Measurements from ENCODE around the gene GPC5. TPM values are rescaled to one million over a fixed set of nuclear protein-coding genes. Genes with fewer than 3 reads are reported as not detected.

Gene GPC5
- total RNA-seq, 3 donors from 2014 or later: 0.13 to 0.16 TPM; not detected in 1

DNA sequence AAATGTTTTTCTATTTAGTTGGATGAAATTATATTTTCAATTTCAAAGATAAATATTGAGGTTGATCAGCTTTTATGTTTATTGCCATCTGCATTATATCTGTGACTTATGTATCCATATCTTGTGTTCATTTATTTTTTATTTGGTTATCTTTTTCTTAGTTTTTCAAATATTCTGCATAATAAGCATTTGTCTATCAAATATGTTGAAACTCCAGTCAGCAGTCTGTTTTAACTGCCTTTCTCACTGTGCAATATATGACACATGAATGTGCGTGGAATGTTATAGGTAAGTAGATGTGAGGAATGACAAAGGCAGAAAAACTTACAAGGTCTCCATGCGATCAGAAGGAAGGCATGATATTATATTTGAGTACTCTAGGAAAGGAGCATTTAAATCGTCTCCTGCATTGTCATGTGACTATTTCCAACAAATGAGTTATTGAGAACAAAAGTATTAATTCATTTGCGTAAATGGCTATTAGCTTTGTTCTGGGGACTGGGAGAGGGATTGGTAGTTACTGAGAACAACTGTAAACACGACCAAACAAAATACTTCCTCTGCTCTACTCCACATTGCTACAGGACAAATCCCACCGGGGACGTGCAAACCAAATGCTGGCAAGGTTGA, 318.1 kb downstream of the GPC5 start:
- ATAC-seq (no peak), DNase-seq (no peak)
- H3K36me3 Mint-ChIP-seq (ENCODE audit: insufficient read depth): no peaks in the 10 kb centered on the region
- H3K4me3 Mint-ChIP-seq: no peak overlapping the region
- no peaks in the 10 kb centered on the region for H3K9me3 Mint-ChIP-seq
- H3K27me3 Mint-ChIP-seq (ENCODE audit: low read depth): peaks cover 1% of the 10 kb centered on the region
- no peaks in the 10 kb centered on the region for H3K4me1 Mint-ChIP-seq (ENCODE audit: low read depth)

DNA sequence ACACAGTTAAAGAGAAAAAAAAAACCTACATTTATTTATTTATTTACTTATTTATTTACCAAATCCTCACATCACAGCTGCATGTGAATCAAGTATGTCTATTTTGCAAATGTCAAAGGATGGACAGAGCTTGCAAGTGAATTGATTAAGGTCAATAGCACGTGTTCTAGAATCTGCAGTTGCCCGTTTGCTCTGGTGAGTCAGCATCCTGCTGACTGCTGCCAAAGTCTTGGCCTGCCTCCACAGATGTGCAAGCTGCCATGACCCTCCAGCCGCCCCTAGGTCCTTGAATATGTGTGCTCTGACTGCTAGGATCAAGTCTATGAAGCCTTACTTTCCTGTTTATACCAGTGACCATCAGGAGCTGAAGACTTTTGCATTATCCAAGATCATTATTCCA, 320.6 kb downstream of the GPC5 start:
- DNase-seq (no peak), ATAC-seq (no peak)
- H3K36me3 Mint-ChIP-seq (ENCODE audit: insufficient read depth): no peaks in the 10 kb centered on the region
- no peak overlapping the region for H3K4me3 Mint-ChIP-seq
- no peaks in the 10 kb centered on the region for H3K9me3 Mint-ChIP-seq
- peaks cover 1% of the 10 kb centered on the region for H3K27me3 Mint-ChIP-seq (ENCODE audit: low read depth)
- no peaks in the 10 kb centered on the region for H3K4me1 Mint-ChIP-seq (ENCODE audit: low read depth)

DNA sequence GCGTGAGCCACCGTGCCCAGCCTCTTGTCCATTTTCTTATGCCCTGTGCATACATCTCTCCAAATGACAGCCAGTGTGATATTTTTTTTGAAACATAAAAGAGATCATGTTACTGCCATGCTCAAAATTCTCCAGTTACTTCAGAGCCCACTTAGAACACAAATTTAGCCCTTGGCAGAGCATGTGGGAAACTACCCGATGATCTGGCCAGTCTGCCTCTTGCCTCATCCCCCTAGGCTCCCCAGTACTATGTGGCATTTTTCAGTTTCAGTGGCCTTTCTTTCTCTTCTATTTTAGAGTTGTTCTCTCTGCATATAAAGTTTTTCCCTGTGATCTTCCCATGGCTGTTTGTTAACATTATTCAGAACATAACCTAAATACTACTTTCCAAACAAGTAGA, 323.0 kb downstream of the GPC5 start:
- DNase-seq: no peak
- H3K4me1 Mint-ChIP-seq (ENCODE audit: low read depth): no peaks in the 10 kb centered on the region
- H3K9me3 Mint-ChIP-seq: no peaks in the 10 kb centered on the region
- no peaks in the 10 kb centered on the region for H3K36me3 Mint-ChIP-seq (ENCODE audit: insufficient read depth)
- no peak for ATAC-seq
- peaks cover 1% of the 10 kb centered on the region for H3K27me3 Mint-ChIP-seq (ENCODE audit: low read depth)
- H3K4me3 Mint-ChIP-seq: no peak overlapping the region

DNA sequence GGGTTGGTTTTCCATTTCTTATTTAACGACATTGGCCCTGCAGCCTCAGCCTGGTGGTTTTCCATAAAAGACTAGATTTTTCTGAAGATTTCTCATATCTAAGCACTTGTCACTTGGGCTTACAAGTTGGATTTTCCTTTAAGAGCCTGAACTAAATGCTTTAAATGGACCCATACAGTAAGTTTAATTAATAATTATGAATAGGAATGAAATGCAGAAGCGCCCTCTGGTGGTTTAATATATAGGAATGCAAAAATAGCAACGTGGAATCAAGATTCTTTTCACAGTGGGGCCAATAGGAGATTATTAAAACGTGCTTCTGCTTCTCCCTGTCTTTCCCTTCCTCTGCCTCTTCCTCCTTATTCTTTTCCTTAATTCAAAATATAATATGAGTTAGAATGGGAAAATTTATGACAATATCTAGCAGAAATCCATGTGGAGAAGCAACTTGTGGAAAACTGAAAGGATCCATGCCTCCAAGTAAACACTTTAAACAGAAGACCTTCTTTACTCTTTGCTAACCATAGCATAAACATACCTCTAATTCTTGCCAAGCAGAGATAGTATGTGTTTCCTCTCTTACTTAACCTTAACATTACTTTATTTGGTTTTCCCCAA, 324.0 kb downstream of the GPC5 start:
- Mint-ChIP-seq H3K9me3 (no peaks in the 10 kb centered on the region), H3K4me1 (ENCODE audit: low read depth) (no peaks in the 10 kb centered on the region), H3K4me3 (no peak overlapping the region), H3K27me3 (ENCODE audit: low read depth) (peaks cover 1% of the 10 kb centered on the region), H3K36me3 (ENCODE audit: insufficient read depth) (no peaks in the 10 kb centered on the region)
- DNase-seq: no peak
- ATAC-seq: no peak

DNA sequence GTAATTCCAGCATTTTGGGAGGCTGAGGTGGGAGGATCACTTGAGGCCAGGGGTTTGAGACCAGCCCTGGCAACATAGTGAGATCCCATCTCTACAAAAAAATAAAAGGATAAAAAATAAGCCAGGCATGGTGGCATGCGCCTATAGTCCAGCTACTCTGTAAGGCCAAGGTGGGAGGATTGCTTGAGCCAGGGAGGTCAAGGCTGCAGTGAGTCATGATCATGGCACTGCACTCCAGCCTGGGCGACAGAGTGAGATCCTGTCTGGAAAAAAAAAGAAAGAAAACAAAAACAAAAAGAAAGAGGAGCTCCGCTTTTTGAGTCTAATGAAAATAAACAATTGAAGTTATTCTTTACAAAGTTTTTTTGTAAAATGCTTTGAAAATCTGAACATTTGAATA, 326.2 kb downstream of the GPC5 start:
- Mint-ChIP-seq H3K36me3 (ENCODE audit: insufficient read depth) (no peaks in the 10 kb centered on the region), H3K4me1 (ENCODE audit: low read depth) (no peaks in the 10 kb centered on the region), H3K9me3 (no peaks in the 10 kb centered on the region), H3K27me3 (ENCODE audit: low read depth) (no peaks in the 10 kb centered on the region), H3K4me3 (no peak overlapping the region)
- no peak for ATAC-seq
- DNase-seq: no peak

DNA sequence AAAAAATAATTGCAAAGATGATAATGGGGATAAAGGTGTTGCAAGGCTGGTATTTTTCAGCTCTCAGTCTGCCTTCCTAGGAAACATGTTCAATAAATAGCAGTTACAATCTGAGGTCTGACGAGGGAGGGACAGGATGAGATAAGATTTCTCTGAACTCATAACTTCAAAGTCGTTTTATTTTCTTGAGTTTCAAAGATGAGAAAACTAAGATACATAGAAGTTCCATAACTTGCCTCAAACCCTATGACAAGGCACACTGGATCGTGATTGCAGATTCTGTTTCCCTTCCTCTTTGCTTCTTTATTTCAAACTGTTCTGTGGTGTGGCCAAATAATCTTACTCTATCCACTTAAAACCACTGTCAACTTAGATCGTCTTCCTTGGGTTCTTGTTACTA, 327.2 kb downstream of the GPC5 start:
- no peaks in the 10 kb centered on the region for H3K4me1 Mint-ChIP-seq (ENCODE audit: low read depth)
- no peaks in the 10 kb centered on the region for H3K36me3 Mint-ChIP-seq (ENCODE audit: insufficient read depth)
- H3K4me3 Mint-ChIP-seq: no peak overlapping the region
- H3K27me3 Mint-ChIP-seq (ENCODE audit: low read depth): no peaks in the 10 kb centered on the region
- ATAC-seq (no peak), DNase-seq (no peak)
- H3K9me3 Mint-ChIP-seq: no peaks in the 10 kb centered on the region

DNA sequence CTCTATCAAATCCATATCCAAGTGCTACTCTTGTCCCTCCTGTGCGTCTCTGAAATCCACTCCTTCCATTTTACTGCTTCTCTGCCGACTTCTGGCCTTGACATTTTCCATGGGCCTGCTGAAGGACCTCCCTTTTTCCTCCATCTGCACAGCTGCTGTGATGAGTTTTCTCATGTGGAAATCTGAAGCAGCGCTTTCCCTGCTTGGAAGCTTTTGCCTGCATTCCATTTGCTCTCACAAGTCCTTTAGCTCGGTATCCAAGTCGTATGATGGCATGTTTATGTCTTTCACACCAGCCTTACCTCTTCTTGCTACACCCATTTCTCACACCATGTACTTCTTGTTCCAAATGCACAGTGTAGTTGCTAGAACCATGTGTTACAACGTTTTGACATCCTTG, 328.2 kb downstream of the GPC5 start:
- no peaks in the 10 kb centered on the region for H3K9me3 Mint-ChIP-seq
- no peaks in the 10 kb centered on the region for H3K36me3 Mint-ChIP-seq (ENCODE audit: insufficient read depth)
- H3K4me3 Mint-ChIP-seq: no peak overlapping the region
- H3K27me3 Mint-ChIP-seq (ENCODE audit: low read depth): no peaks in the 10 kb centered on the region
- no peaks in the 10 kb centered on the region for H3K4me1 Mint-ChIP-seq (ENCODE audit: low read depth)
- DNase-seq: no peak
- no peak for ATAC-seq

DNA sequence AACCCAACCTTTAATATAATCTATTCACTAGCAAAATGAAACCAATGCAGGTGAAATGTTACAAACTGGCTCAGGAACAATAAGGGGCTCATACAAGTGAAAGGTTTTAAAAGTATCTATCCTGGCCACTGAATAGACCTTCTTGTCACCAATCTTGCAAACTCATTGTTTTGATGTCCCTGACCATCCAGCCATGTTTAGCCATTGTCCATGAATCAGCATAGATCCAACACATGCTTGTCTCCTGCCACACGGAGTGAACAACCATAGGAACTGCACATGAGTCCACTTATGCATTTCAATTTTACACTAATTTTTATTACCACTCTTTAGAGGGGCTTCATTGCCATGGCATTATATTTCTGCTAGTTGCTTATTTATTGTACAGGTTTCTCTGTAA, 331.4 kb downstream of the GPC5 start:
- Mint-ChIP-seq H3K36me3 (ENCODE audit: insufficient read depth) (no peaks in the 10 kb centered on the region), H3K9me3 (peaks cover 4% of the 10 kb centered on the region), H3K4me3 (no peak overlapping the region), H3K4me1 (ENCODE audit: low read depth) (no peaks in the 10 kb centered on the region), H3K27me3 (ENCODE audit: low read depth) (no peaks in the 10 kb centered on the region)
- DNase-seq (no peak), ATAC-seq (no peak)

DNA sequence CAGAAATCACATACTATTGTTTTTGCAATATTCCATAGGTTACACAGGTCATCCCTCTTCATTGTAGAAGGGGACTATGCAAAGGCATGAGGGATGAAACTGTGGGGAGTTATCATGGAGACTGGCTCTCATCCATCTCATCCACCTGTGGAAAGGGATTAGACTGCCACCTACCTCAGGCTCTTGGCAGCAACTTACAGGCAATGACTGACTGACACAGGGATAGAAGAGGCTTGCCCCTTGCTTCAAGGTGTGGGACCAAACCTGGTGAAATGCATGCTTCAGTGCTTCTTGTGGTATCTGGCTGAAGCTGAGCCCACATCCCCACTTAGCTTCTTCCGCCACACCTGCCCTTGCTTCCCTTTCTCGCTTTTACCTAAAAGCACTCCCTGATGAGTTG, 341.3 kb downstream of the GPC5 start:
- H3K4me1 Mint-ChIP-seq (ENCODE audit: low read depth): no peaks in the 10 kb centered on the region
- ATAC-seq (no peak), DNase-seq (no peak)
- peaks cover 2% of the 10 kb centered on the region for H3K27me3 Mint-ChIP-seq (ENCODE audit: low read depth)
- H3K4me3 Mint-ChIP-seq: no peak overlapping the region
- H3K9me3 Mint-ChIP-seq: no peaks in the 10 kb centered on the region
- H3K36me3 Mint-ChIP-seq (ENCODE audit: insufficient read depth): no peaks in the 10 kb centered on the region

DNA sequence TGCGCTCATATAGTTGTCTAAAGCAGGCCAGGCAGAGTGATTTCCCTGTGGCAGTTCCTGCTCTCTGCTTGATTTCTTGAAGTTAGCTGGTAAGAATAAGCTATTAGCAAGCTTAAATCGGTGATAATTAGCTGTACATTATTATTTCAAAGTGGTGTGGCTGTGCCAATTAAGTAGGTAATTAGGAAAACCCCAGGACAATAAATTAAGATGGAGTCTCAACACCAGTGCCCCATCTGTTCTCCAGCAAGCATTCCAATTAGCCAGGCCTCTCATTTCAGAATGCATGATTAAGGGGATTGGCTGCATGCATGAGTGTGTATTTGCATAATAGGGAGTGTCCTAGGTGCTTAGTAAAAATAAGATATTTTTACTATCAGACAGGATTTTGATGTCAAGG, 342.3 kb downstream of the GPC5 start:
- H3K4me3 Mint-ChIP-seq: no peak overlapping the region
- H3K9me3 Mint-ChIP-seq: no peaks in the 10 kb centered on the region
- DNase-seq (no peak), ATAC-seq (no peak)
- no peaks in the 10 kb centered on the region for H3K36me3 Mint-ChIP-seq (ENCODE audit: insufficient read depth)
- H3K27me3 Mint-ChIP-seq (ENCODE audit: low read depth): peaks cover 2% of the 10 kb centered on the region
- H3K4me1 Mint-ChIP-seq (ENCODE audit: low read depth): no peaks in the 10 kb centered on the region

DNA sequence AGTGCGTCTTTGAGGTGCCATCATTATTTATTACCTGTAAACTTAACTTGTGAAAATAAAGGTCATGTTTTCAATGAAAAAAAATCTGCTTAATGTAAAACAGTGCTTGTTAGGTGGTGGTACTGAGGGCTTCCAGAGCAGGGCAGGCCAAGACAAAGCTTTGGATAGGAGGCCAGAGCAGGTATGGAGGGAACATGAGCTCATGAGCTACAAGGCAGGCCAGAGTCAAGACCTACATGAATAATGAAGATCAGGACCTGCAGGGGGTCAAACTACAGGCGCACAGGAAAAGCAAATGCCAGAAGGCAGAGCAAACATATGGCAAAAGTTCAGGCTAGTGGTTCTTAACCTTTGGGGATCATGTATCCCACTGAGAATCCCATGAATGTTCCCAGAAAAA, 343.5 kb downstream of the GPC5 start:
- no peak for ATAC-seq
- no peaks in the 10 kb centered on the region for H3K4me1 Mint-ChIP-seq (ENCODE audit: low read depth)
- H3K27me3 Mint-ChIP-seq (ENCODE audit: low read depth): peaks cover 2% of the 10 kb centered on the region
- no peak overlapping the region for H3K4me3 Mint-ChIP-seq
- no peak for DNase-seq
- no peaks in the 10 kb centered on the region for H3K36me3 Mint-ChIP-seq (ENCODE audit: insufficient read depth)
- H3K9me3 Mint-ChIP-seq: no peaks in the 10 kb centered on the region

DNA sequence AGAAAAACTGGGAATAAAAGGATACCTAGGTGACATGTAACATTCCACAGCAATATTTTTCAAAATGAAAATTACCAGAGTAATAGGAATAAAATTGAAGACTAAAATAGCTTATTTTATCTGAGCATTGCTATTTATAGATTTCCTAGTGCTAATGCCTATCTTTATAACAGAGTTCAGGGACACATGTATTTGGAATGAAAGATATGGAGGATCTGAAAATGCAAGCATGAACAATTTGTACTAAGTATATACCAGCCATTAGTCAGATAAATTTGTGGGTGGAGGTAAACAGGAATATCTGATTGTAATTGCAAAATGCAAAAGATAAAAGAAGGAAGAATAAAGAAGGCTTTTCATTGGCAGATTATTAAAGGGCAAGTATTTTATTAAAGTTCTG, 345.9 kb downstream of the GPC5 start:
- Mint-ChIP-seq H3K27me3 (ENCODE audit: low read depth) (peaks cover 2% of the 10 kb centered on the region), H3K4me3 (no peak overlapping the region), H3K36me3 (ENCODE audit: insufficient read depth) (no peaks in the 10 kb centered on the region), H3K4me1 (ENCODE audit: low read depth) (no peaks in the 10 kb centered on the region), H3K9me3 (no peaks in the 10 kb centered on the region)
- DNase-seq (no peak), ATAC-seq (no peak)

DNA sequence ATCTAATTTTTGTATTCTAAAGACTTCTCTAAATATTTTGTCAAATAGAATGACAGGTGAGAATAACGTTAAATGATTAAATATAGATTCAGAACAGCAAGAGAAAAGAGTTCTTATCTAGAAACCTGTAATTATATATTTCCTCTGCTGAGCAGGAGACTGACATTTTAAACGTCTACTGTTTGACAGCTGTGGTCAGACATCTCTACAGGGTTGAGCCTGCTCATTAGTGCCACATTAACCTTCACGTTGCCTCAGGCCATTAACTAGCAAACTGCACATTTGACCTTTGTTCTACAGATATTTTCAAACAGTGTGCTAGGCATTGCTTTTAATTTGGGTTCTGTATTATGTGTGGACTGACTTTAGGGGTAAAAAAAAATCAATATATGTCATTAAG, 347.5 kb downstream of the GPC5 start:
- DNase-seq (no peak), ATAC-seq (no peak)
- Mint-ChIP-seq H3K36me3 (ENCODE audit: insufficient read depth) (no peaks in the 10 kb centered on the region), H3K9me3 (no peaks in the 10 kb centered on the region), H3K4me3 (no peak overlapping the region), H3K27me3 (ENCODE audit: low read depth) (no peaks in the 10 kb centered on the region), H3K4me1 (ENCODE audit: low read depth) (no peaks in the 10 kb centered on the region)

DNA sequence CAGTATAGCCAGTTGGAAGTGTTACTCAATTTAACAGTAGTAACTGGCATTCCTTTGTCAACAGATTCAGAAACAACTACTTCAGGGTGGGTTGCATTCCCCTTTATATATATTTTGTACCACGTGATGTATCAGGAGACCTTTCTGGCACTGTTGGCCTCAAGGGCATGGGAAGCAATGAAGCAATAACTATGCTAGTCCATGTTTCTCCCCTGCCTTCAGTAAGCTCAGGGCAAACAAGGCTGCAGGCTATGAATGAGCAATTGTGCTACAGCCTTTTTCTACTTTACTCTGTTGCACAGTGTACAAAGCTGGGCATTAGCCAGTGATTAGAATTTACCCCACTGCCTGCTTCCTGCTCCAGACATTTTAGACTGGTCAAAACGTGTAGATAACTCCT, 348.8 kb downstream of the GPC5 start:
- Mint-ChIP-seq H3K36me3 (ENCODE audit: insufficient read depth) (no peaks in the 10 kb centered on the region), H3K9me3 (no peaks in the 10 kb centered on the region), H3K4me3 (no peak overlapping the region), H3K27me3 (ENCODE audit: low read depth) (no peaks in the 10 kb centered on the region), H3K4me1 (ENCODE audit: low read depth) (no peaks in the 10 kb centered on the region)
- ATAC-seq (no peak), DNase-seq (no peak)

DNA sequence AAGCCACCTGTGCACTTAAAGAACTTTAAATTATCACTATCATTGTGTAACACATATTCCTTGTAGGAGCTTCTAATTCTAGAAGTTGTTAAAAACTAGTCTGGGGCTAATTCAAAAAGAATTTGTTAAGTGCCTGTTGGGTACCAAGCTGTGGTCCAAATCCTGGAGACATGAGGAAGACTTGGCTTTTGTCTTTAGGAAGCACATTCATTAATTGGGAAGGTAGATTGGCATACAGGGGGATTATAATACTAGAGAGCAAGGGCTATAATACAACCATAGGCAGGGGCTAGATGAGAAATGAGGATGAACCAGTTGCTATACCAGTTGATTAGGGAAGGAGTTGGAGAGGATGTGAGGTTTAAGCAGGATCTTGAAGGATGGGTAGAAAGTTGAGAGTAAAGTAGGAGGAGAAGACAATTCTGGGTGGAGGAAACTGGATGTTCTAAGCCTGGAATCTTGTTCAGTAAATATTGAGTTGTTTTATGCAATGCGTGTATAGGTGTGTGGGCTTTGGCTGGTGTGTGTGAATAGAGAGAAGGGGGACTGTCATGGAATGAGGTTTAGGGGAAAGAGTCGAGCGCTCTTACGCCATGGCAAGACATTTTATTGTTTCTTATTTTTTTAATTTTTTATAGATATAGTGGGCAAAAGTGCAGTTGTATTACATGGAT, 350.1 kb downstream of the GPC5 start:
- no peak overlapping the region for H3K4me3 Mint-ChIP-seq
- H3K9me3 Mint-ChIP-seq: no peaks in the 10 kb centered on the region
- no peak for DNase-seq
- ATAC-seq: no peak
- H3K4me1 Mint-ChIP-seq (ENCODE audit: low read depth): no peaks in the 10 kb centered on the region
- no peaks in the 10 kb centered on the region for H3K27me3 Mint-ChIP-seq (ENCODE audit: low read depth)
- no peaks in the 10 kb centered on the region for H3K36me3 Mint-ChIP-seq (ENCODE audit: insufficient read depth)

All from activated T-cell treated with anti-CD3 and anti-CD28 coated beads, Interleukin-2, amount 50 U/mL, for 4 hours (primary cell).